ENCODE data around the gene UTP18.

- TF ChIP-seq GABPA (IDR thresholded peaks at IDR 0.05; ENCODE audit: low read depth, low read length) (no peak), GABPA (CRISPR knock-in tag; IDR thresholded peaks at IDR 0.05; ENCODE audit: low read depth) (no peak), POLR2A (IDR thresholded peaks at IDR 0.05; ENCODE audit: insufficient read depth in 1 of 2, low read depth in 2 of 2, low read length in 2 of 2) (no peak), FOXP1 (IDR thresholded peaks at IDR 0.05) (no peak), FOXP1 (CRISPR knock-in tag; IDR thresholded peaks at IDR 0.05) (no peak), PATZ1 (CRISPR knock-in tag; IDR thresholded peaks at IDR 0.05) (no peak), CREM (IDR thresholded peaks at IDR 0.05) (no peak), CREM (CRISPR knock-in tag; IDR thresholded peaks at IDR 0.05) (no peak), EZH2 (conservative IDR thresholded peaks at IDR 0.05; ENCODE audit: low read depth, low read length) (no peak), SP1 (IDR thresholded peaks at IDR 0.05) (no peak), SP1 (CRISPR knock-in tag; IDR thresholded peaks at IDR 0.05) (no peak), ZNF768 (CRISPR knock-in tag; IDR thresholded peaks at IDR 0.05) (no peak)
Measured at GRCh38 chr17:51289696-51290111, 29.4 kb downstream of the UTP18 start.

All from HepG2 (cell line).